Esophagus muscularis mucosa (tissue), 4 donors: ENCODE results near the gene TMEM92.

Experiments
- EP300 ChIP-seq: sonication (generic); formaldehyde crosslinking; IDR thresholded peaks from one replicate; pipeline ENCODE4 v1.6.1; 2017; ENCODE audit warnings: antibody characterized with exemption
- POLR2A ChIP-seq: fragments of 450-650 bp; IDR thresholded peaks from one replicate; pipeline ENCODE4 v1.6.1; 2017; ENCODE audit warnings: antibody characterized with exemption, moderate library complexity, mild to moderate bottlenecking, low read depth
- TF ChIP-seq, protein P1 (sequence below), 3 experiments: fragments of 200-600 bp in 2 of 3; fragments of 450-650 bp in 1 of 3; sonication (generic) in 2 of 3; IDR thresholded peaks; one replicate each; pipeline ENCODE4 v1.5.1; 2017 to 2019; ENCODE audit warnings: antibody characterized with exemption in 3 of 3, mild to moderate bottlenecking in 2 of 3, moderate library complexity in 1 of 3

DNA sequence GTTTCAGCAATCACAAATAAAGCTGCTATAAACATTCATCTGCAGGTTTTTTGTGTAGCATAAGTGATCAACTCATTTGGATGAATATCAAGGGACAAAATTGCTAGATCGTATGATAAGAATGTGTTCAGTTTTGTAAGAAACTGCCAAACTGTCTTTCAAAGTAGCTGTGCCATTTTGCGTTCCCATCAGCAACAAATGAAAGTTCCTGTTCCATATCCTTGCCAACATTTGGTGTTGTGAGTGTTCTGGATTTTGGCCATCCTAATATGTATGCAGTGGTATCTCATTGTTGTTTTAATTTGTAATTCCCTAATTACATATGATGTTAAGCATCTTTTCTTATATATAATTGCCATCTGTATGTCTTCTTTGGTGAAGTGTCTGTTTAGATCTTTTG, 36.4 kb upstream of the TMEM92 start:
- TF ChIP-seq POLR2A (no peak), EP300 (no peak)
- TF ChIP-seq, protein P1, sequence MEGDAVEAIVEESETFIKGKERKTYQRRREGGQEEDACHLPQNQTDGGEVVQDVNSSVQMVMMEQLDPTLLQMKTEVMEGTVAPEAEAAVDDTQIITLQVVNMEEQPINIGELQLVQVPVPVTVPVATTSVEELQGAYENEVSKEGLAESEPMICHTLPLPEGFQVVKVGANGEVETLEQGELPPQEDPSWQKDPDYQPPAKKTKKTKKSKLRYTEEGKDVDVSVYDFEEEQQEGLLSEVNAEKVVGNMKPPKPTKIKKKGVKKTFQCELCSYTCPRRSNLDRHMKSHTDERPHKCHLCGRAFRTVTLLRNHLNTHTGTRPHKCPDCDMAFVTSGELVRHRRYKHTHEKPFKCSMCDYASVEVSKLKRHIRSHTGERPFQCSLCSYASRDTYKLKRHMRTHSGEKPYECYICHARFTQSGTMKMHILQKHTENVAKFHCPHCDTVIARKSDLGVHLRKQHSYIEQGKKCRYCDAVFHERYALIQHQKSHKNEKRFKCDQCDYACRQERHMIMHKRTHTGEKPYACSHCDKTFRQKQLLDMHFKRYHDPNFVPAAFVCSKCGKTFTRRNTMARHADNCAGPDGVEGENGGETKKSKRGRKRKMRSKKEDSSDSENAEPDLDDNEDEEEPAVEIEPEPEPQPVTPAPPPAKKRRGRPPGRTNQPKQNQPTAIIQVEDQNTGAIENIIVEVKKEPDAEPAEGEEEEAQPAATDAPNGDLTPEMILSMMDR (IDR thresholded peaks at IDR 0.05) = no peak
